ENCODE results near the gene MCM9.

The MCM9 gene

GRCh38 chr6:118876814-118877213 lies 58.1 kb downstream of the MCM9 start:
- no peak for DNase-seq (ENCODE audit: low spot score)
- no peak overlapping the region for H3K4me3 ChIP-seq
- TF ChIP-seq, protein P1, sequence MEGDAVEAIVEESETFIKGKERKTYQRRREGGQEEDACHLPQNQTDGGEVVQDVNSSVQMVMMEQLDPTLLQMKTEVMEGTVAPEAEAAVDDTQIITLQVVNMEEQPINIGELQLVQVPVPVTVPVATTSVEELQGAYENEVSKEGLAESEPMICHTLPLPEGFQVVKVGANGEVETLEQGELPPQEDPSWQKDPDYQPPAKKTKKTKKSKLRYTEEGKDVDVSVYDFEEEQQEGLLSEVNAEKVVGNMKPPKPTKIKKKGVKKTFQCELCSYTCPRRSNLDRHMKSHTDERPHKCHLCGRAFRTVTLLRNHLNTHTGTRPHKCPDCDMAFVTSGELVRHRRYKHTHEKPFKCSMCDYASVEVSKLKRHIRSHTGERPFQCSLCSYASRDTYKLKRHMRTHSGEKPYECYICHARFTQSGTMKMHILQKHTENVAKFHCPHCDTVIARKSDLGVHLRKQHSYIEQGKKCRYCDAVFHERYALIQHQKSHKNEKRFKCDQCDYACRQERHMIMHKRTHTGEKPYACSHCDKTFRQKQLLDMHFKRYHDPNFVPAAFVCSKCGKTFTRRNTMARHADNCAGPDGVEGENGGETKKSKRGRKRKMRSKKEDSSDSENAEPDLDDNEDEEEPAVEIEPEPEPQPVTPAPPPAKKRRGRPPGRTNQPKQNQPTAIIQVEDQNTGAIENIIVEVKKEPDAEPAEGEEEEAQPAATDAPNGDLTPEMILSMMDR (IDR thresholded peaks at IDR 0.05), result no peak
- no peak overlapping the region for H3K27ac ChIP-seq

- Histone ChIP-seq H3K27ac (no peak overlapping the region), H3K4me3 (no peak overlapping the region)
- TF ChIP-seq, protein P1 (IDR thresholded peaks at IDR 0.05), result no peak
- DNase-seq (ENCODE audit: low spot score), result no peak
Observed at GRCh38 chr6:118876198-118876597, 58.8 kb downstream of the MCM9 start.

DNA sequence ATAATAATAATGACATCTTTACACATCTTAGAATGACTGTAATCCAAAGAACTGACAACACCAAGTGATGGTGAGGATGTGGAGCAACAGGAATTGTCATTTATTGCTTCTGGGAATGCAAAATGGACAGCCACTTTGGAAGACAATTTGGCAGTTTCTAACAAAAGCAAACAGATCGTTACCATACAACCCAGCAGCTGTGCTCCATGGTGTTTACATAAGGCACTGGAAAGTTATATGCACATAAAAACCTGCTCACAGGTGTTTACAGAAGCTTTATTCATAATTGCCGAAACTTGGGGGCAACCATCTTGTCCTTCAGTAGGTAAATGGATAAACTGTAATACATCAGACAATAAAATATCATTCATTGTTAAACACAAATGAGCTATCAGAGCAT lies 59.3 kb downstream of the MCM9 start:
- H3K4me3 ChIP-seq, result no peak overlapping the region
- TF ChIP-seq, protein P1 (IDR thresholded peaks at IDR 0.05), result no peak
- no peak overlapping the region for H3K27ac ChIP-seq
- no peak for DNase-seq (ENCODE audit: low spot score)

- DNase-seq (ENCODE audit: low spot score), result no peak
- Histone ChIP-seq H3K4me3 (no peak overlapping the region), H3K27ac (no peak overlapping the region)
- TF ChIP-seq, protein P1 (IDR thresholded peaks at IDR 0.05), result no peak
Observed at GRCh38 chr6:118873239-118873638, 61.7 kb downstream of the MCM9 start.

DNA sequence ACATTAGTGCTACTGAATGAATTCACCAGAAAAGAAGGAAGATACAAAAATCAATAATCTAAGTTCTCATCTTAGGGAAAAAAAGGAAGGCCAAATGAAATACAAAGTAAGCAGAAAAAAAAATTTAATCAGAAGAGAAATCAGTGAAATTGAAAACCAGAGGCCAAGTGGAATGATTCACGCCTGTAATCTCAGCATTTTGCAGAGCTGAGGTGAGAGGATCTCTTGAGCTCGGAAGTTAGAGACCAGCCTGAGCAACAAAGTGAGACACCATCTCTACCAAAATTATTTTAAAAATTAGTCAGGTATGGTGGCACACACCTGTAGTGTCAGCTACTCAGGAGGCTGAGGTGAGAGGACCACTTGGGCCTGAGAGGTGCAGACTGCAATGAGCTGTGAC lies 62.2 kb downstream of the MCM9 start:
- Histone ChIP-seq H3K27ac (no peak overlapping the region), H3K4me3 (no peak overlapping the region)
- no peak for DNase-seq (ENCODE audit: low spot score)
- TF ChIP-seq, protein P1 (IDR thresholded peaks at IDR 0.05), result no peak

GRCh38 chr6:118872318-118872717 lies 62.6 kb downstream of the MCM9 start:
- DNase-seq (ENCODE audit: low spot score), result no peak
- no peak overlapping the region for H3K27ac ChIP-seq
- TF ChIP-seq, protein P1 (IDR thresholded peaks at IDR 0.05), result no peak
- H3K4me3 ChIP-seq, result no peak overlapping the region

GRCh38 chr6:118871331-118871730 lies 63.6 kb downstream of the MCM9 start:
- Histone ChIP-seq H3K4me3 (no peak overlapping the region), H3K27ac (no peak overlapping the region)
- TF ChIP-seq, protein P1 (IDR thresholded peaks at IDR 0.05), result no peak
- DNase-seq (ENCODE audit: low spot score), result no peak
